Ovary (tissue), 3 donors: Measurements from ENCODE around the gene AEN.

Experiments used
- EP300 ChIP-seq: sonication (generic); formaldehyde crosslinking; IDR thresholded peaks from one replicate; pipeline ENCODE4 v1.6.1; 2017; ENCODE audit warnings: antibody characterized with exemption
- POLR2A ChIP-seq: fragments of 450-650 bp; IDR thresholded peaks from one replicate; pipeline ENCODE4 v1.6.1; 2017; ENCODE audit warnings: antibody characterized with exemption, mild to moderate bottlenecking, moderate library complexity
- TF ChIP-seq, protein P1 (sequence below), 3 donors: fragments of 450-650 bp in 2 of 3; fragments of 200-600 bp in 1 of 3; IDR thresholded peaks; one replicate each; pipeline versions ENCODE4 v1.5.1 to v1.8.0; 2016 to 2022; ENCODE audit warnings: antibody characterized with exemption in 3 of 3, mild to moderate bottlenecking in 1 of 3
- donor health status: DM: no; HTN: no; CAD: no.

DNA sequence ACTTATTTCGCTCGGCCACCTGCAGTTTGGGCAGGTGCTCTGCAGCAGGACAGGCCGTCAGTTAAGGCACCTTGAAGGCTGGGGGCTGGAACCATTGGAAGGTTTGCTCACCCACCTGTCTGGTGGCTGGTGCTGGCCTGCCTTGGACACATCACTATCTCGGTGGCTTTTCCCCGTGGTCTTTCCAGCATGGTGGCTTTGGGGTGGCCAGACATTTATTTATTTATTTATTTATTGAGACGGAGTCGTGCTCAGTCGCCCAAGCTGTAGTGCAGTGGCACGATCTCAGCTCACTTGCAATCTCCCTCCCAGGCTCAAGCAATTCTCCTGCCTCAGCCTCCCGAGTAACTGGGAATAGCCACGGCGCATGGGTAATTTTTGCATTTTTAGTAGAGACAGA, 29.4 kb downstream of the AEN start:
- no peak for TF ChIP-seq EP300
- TF ChIP-seq, protein P1, sequence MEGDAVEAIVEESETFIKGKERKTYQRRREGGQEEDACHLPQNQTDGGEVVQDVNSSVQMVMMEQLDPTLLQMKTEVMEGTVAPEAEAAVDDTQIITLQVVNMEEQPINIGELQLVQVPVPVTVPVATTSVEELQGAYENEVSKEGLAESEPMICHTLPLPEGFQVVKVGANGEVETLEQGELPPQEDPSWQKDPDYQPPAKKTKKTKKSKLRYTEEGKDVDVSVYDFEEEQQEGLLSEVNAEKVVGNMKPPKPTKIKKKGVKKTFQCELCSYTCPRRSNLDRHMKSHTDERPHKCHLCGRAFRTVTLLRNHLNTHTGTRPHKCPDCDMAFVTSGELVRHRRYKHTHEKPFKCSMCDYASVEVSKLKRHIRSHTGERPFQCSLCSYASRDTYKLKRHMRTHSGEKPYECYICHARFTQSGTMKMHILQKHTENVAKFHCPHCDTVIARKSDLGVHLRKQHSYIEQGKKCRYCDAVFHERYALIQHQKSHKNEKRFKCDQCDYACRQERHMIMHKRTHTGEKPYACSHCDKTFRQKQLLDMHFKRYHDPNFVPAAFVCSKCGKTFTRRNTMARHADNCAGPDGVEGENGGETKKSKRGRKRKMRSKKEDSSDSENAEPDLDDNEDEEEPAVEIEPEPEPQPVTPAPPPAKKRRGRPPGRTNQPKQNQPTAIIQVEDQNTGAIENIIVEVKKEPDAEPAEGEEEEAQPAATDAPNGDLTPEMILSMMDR (IDR thresholded peaks at IDR 0.05), result no peak
- no peak for TF ChIP-seq POLR2A
